SU-DHL-6 (cell line): ENCODE results near the gene BDNF.

ENCODE experiments used
- EZH2phosphoT487 ChIP-seq: fragments of 200-600 bp; sonication (generic), shearing (Covaris generic); conservative IDR thresholded peaks from 2 replicates; pipeline ENCODE4 v1.6.1; 2018; ENCODE audit warnings: mild to moderate bottlenecking, antibody characterized with exemption, low read length, moderate library complexity, mixed read lengths
- TF ChIP-seq, protein P1 (sequence below): fragments of 200-600 bp; sonication (generic); IDR thresholded peaks from one replicate; pipeline ENCODE4 v1.5.1; 2017; ENCODE audit warnings: antibody characterized with exemption, mild to moderate bottlenecking, low read length, moderate library complexity; ENCODE audit not compliant: insufficient read depth, poor library complexity, severe bottlenecking

DNA sequence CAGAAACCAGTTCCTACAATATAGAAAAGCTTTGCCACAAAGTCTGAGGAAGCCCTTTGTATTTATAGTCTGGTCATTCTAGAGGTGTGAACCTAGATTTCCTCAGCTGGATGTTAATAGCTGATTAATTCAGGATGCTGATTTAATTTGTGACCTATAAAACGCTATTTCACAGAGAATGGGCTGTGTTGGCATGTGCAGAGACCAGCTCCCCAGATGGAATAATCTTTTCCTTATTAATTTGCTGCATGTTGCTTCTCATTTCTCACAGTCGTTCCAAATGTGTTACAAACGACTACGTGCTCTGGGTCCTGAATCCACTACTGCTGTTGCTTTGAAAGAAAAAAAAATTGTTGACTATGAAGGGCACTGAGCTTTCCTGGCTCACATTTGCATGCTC lies 49.3 kb downstream of the BDNF start:
- TF ChIP-seq, protein P1, sequence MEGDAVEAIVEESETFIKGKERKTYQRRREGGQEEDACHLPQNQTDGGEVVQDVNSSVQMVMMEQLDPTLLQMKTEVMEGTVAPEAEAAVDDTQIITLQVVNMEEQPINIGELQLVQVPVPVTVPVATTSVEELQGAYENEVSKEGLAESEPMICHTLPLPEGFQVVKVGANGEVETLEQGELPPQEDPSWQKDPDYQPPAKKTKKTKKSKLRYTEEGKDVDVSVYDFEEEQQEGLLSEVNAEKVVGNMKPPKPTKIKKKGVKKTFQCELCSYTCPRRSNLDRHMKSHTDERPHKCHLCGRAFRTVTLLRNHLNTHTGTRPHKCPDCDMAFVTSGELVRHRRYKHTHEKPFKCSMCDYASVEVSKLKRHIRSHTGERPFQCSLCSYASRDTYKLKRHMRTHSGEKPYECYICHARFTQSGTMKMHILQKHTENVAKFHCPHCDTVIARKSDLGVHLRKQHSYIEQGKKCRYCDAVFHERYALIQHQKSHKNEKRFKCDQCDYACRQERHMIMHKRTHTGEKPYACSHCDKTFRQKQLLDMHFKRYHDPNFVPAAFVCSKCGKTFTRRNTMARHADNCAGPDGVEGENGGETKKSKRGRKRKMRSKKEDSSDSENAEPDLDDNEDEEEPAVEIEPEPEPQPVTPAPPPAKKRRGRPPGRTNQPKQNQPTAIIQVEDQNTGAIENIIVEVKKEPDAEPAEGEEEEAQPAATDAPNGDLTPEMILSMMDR = no peak
- no peak for TF ChIP-seq EZH2phosphoT487
